CD8-positive, alpha-beta memory T cell (primary cell): ENCODE measurements around the gene ATP11A. TPM values are rescaled to one million over a fixed set of nuclear protein-coding genes. Genes with fewer than 3 reads are reported as not detected.

Experiments
- CTCF ChIA-PET: fragments of 350-600 bp; sonication (Branson Sonifier 250); formaldehyde crosslinking; loops from one replicate; lab custom pipeline; 2021; ENCODE audit warnings: antibody characterized with exemption; lab: Charles Lee
- POLR2A ChIA-PET: fragments of 350-600 bp; sonication (Branson Sonifier 250); formaldehyde crosslinking; loops from one replicate; lab custom pipeline; 2021; ENCODE audit warnings: antibody characterized with exemption; lab: Charles Lee
- DNase-seq, 5 donors: peaks; one replicate each; pipeline versions ENCODE4 v3.0.0 to v3.0.0-alpha.2; 2020 to 2022; ENCODE audit warnings: mixed read lengths in 1 of 5
- H3K27ac ChIP-seq: one replicate; pipeline ENCODE4 v1.7.0; 2013; ENCODE audit warnings: low read depth, mild to moderate bottlenecking, low read length, moderate library complexity
- H3K27me3 ChIP-seq: 2 replicates; pipeline ENCODE4 v1.7.0; 2013; ENCODE audit warnings: low read length, mild to moderate bottlenecking; ENCODE audit not compliant: insufficient read depth, poor library complexity, severe bottlenecking
- H3K36me3 ChIP-seq: 2 replicates; pipeline ENCODE4 v1.7.0; 2013; ENCODE audit warnings: mild to moderate bottlenecking, low read length, moderate library complexity; ENCODE audit not compliant: insufficient read depth
- H3K4me1 ChIP-seq: 2 replicates; pipeline ENCODE4 v1.7.0; 2013; ENCODE audit warnings: mild to moderate bottlenecking, low read length, moderate library complexity; ENCODE audit not compliant: insufficient read depth
- H3K4me3 ChIP-seq: 2 replicates; pipeline ENCODE4 v1.7.0; 2013; ENCODE audit warnings: mild to moderate bottlenecking, low read length
- H3K9me3 ChIP-seq: 2 replicates; pipeline ENCODE4 v1.7.0; 2013; ENCODE audit warnings: mild to moderate bottlenecking, low read length
- H3K27ac Mint-ChIP-seq, 8 donors: one replicate each; pipeline ENCODE4 v1.8.0; 2020 to 2021; ENCODE audit warnings: mixed read lengths in 8 of 8, mild to moderate bottlenecking in 6 of 8, inconsistent platforms in 3 of 8, moderate library complexity in 3 of 8
- H3K27me3 Mint-ChIP-seq, 2 donors: one replicate each; pipeline ENCODE4 v1.8.0; 2020 to 2021; ENCODE audit warnings: mixed read lengths in 2 of 2, mild to moderate bottlenecking in 1 of 2, moderate library complexity in 1 of 2
- H3K36me3 Mint-ChIP-seq, 3 donors: one replicate each; pipeline ENCODE4 v1.8.0; 2020 to 2021; ENCODE audit warnings: mixed read lengths in 3 of 3, inconsistent platforms in 1 of 3, mild to moderate bottlenecking in 1 of 3
- H3K4me1 Mint-ChIP-seq, 3 donors: one replicate each; pipeline ENCODE4 v1.8.0; 2020 to 2021; ENCODE audit warnings: mixed read lengths in 3 of 3, inconsistent platforms in 1 of 3, mild to moderate bottlenecking in 1 of 3
- H3K4me3 Mint-ChIP-seq, 7 donors: one replicate each; pipeline ENCODE4 v1.8.0; 2020 to 2021; ENCODE audit warnings: mixed read lengths in 7 of 7, mild to moderate bottlenecking in 6 of 7, moderate library complexity in 4 of 7, inconsistent platforms in 2 of 7
- H3K9me3 Mint-ChIP-seq, 5 donors: one replicate each; pipeline ENCODE4 v1.8.0; 2020 to 2022; ENCODE audit warnings: mixed read lengths in 5 of 5, mild to moderate bottlenecking in 3 of 5, moderate library complexity in 2 of 5, inconsistent platforms in 1 of 5
- polyA plus RNA-seq: library from polyadenylated mRNA; unstranded; fragments of 300-500 nt; fragmentation: Illumina TruSeq; gene quantifications from one replicate; pipeline ENCODE4 v1.2.3, GENCODE V29; 2021
- total RNA-seq, 2 experiments: library from RNA; stranded (reverse); gene quantifications; one replicate each; pipeline ENCODE4 v1.2.3, GENCODE V29; 2021

ATP11A gene
- total and polyA plus RNA-seq, 3 experiments from 2014 or later: 4.5 to 34.6 (median 34.0) TPM

DNA sequence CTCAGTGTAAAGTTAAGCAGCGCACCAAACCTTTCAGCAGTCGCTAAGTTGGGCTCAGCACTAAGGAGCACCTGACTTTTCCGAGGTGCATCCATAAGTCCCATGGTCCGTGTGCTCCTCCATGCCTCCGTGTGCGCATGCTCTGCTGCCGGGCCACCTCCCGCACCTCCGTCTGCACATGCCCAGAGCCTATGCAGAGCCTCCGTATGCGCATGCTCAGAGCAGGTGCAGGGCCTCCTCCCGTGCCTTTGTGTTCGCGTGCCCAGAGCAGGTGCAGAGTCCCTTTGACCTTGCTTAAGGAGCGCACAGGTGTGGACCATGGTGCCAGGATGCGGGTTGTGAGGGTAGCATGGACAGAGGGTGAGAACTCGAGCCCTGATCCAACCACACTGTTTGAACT is 46.0 kb downstream of the ATP11A start:
- no peak for DNase-seq
- H3K27me3 ChIP-seq: no peaks in the 10 kb centered on the region
- no peaks in the 10 kb centered on the region for H3K27me3 Mint-ChIP-seq
- H3K27ac ChIP-seq: no peak overlapping the region
- peaks cover 10 to 18% (median 10%) of the 10 kb centered on the region in 3 donors for H3K4me1 Mint-ChIP-seq
- no peak overlapping the region for H3K4me3 ChIP-seq
- H3K4me3 Mint-ChIP-seq: no peak overlapping the region
- H3K4me1 ChIP-seq: no peaks in the 10 kb centered on the region
- ChIA-PET POLR2A (no interaction called here), CTCF (no interaction called here)
- H3K36me3 ChIP-seq: no peaks in the 10 kb centered on the region
- no peaks in the 10 kb centered on the region for H3K36me3 Mint-ChIP-seq
- no peak overlapping the region for H3K27ac Mint-ChIP-seq
- H3K9me3 Mint-ChIP-seq: no peaks in the 10 kb centered on the region
- H3K9me3 ChIP-seq: no peaks in the 10 kb centered on the region

DNA sequence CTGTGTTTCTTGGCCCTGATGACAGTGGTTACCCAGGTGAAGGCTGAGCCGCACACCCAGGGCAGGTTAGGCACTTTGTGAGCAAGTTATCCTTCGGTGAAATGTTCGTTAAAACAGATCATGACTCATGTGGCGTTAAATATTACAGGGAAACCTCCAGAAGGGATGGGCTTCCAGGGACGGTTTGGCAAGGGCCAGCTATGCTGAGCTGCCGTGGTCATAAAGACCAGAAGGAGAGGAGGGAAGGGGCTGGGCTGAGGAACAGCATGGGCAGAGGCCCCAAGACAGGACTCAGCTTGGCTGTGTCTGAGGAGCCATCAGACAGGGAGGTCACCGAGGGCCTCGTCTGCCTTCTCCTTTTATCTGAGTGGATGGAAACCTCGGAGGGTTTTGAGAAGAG is 47.5 kb downstream of the ATP11A start:
- Mint-ChIP-seq H3K27me3 (no peaks in the 10 kb centered on the region), H3K36me3 (no peaks in the 10 kb centered on the region), H3K9me3 (no peaks in the 10 kb centered on the region), H3K4me3 (no peak overlapping the region), H3K27ac (no peak overlapping the region), H3K4me1 (peaks cover 8 to 18% (median 13%) of the 10 kb centered on the region in 3 donors)
- no peaks in the 10 kb centered on the region for H3K4me1 ChIP-seq
- H3K9me3 ChIP-seq: no peaks in the 10 kb centered on the region
- no peak overlapping the region for H3K27ac ChIP-seq
- H3K36me3 ChIP-seq: no peaks in the 10 kb centered on the region
- CTCF ChIA-PET: no interaction called here
- no peaks in the 10 kb centered on the region for H3K27me3 ChIP-seq
- DNase-seq: no peak
- POLR2A ChIA-PET: no interaction called here
- H3K4me3 ChIP-seq: no peak overlapping the region

DNA sequence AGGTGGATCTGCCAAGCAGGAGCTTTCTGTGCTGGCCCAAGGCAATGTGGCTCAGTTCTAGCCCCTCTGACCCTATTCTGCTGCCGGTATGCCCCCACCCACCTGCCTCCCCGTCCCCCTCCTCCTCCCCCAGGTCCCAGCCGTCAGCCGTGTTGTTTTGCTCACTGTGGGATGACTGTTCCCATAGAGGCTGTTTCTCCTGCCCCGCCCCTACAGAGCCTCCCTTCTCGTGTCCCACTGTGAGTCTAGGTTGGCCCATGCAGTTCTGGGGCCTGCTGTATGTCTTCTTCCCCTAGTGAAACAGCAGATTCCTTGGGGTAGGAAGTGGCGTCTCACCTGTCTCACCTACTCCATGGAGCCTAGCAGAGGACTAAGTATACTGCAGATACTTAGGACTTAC is 48.8 kb downstream of the ATP11A start:
- Histone ChIP-seq H3K4me1 (no peaks in the 10 kb centered on the region), H3K9me3 (no peaks in the 10 kb centered on the region), H3K4me3 (no peak overlapping the region), H3K27me3 (no peaks in the 10 kb centered on the region), H3K36me3 (no peaks in the 10 kb centered on the region), H3K27ac (no peak overlapping the region)
- ChIA-PET CTCF (no interaction called here), POLR2A (no interaction called here)
- no peak for DNase-seq
- no peak overlapping the region for H3K27ac Mint-ChIP-seq
- no peaks in the 10 kb centered on the region for H3K9me3 Mint-ChIP-seq
- no peak overlapping the region for H3K4me3 Mint-ChIP-seq
- no peaks in the 10 kb centered on the region for H3K27me3 Mint-ChIP-seq
- H3K4me1 Mint-ChIP-seq: peaks cover 13 to 27% (median 26%) of the 10 kb centered on the region in 3 donors
- H3K36me3 Mint-ChIP-seq: no peaks in the 10 kb centered on the region

DNA sequence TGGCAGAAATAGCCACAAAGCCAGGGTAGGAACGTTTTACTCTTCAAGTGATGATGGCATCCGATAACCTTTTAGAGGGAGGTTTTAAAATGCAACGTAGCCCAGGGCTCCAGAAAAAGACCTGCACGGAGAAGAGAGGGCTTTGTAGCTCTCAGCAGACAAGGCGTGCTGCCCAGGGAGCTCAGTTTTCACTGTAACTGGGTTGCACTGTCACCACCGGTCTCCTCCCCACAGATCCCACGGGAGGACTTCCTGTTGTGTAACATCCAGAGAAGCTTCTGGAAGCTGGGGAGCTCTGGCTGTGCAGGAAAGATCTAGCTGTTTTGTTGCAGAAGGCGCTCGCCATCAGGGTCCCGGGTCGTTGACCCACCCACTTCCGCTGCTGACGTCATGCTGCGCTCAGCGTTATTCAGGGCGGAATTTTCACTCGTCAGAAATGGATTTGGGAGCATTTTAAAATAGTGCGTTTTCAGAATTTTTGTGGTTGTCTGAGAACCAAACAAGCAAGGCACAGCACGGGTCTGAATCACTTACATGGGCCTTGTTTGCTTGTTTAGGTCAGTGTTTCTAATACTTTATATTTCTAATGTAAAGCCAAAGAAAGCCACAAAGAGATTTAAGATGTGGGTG is 50.8 kb downstream of the ATP11A start:
- Mint-ChIP-seq H3K9me3 (no peaks in the 10 kb centered on the region), H3K36me3 (no peaks in the 10 kb centered on the region), H3K27ac (no peak overlapping the region), H3K27me3 (no peaks in the 10 kb centered on the region), H3K4me3 (no peak overlapping the region), H3K4me1 (peaks cover 20 to 34% (median 27%) of the 10 kb centered on the region in 3 donors)
- DNase-seq: no peak
- H3K27me3 ChIP-seq: no peaks in the 10 kb centered on the region
- H3K4me1 ChIP-seq: no peaks in the 10 kb centered on the region
- H3K36me3 ChIP-seq: no peaks in the 10 kb centered on the region
- no peaks in the 10 kb centered on the region for H3K9me3 ChIP-seq
- H3K27ac ChIP-seq: no peak overlapping the region
- no peak overlapping the region for H3K4me3 ChIP-seq
- ChIA-PET POLR2A (no interaction called here), CTCF (no interaction called here)

DNA sequence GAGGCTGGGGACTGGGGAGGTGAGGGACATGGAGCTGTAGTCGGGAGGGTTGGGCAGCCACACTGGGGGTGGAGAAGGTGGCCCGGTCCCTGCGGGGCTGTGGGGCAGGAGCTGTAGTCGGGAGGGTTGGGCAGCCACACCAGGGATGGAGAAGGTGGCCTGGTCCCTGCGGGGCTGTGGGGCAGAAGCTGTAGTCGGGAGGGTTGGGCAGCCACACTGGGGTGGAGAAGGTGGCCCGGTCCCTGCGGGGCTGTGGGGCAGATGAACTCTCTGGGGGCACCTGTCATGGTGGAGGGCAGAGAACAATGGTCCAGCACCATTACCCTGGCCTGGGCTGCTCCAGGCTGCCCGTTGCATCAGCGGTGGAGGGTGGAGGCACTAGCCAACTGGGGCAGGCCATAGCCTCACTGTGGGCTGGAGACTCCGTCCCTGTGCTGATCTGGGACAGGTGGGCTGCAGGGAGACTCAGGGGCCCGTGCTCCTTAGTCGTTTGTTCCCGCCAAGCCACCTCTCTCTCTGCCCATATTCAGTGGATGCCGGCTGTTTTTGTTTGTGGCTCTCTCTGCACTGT is 51.4 kb downstream of the ATP11A start:
- Histone ChIP-seq H3K4me3 (no peak overlapping the region), H3K9me3 (no peaks in the 10 kb centered on the region), H3K27ac (no peak overlapping the region), H3K27me3 (no peaks in the 10 kb centered on the region), H3K36me3 (no peaks in the 10 kb centered on the region), H3K4me1 (no peaks in the 10 kb centered on the region)
- no peak overlapping the region for H3K4me3 Mint-ChIP-seq
- POLR2A ChIA-PET: no interaction called here
- CTCF ChIA-PET: no interaction called here
- no peaks in the 10 kb centered on the region for H3K27me3 Mint-ChIP-seq
- no peaks in the 10 kb centered on the region for H3K36me3 Mint-ChIP-seq
- H3K4me1 Mint-ChIP-seq: peaks cover 19 to 35% (median 30%) of the 10 kb centered on the region in 3 donors
- no peak overlapping the region for H3K27ac Mint-ChIP-seq
- H3K9me3 Mint-ChIP-seq: no peaks in the 10 kb centered on the region
- no peak for DNase-seq

DNA sequence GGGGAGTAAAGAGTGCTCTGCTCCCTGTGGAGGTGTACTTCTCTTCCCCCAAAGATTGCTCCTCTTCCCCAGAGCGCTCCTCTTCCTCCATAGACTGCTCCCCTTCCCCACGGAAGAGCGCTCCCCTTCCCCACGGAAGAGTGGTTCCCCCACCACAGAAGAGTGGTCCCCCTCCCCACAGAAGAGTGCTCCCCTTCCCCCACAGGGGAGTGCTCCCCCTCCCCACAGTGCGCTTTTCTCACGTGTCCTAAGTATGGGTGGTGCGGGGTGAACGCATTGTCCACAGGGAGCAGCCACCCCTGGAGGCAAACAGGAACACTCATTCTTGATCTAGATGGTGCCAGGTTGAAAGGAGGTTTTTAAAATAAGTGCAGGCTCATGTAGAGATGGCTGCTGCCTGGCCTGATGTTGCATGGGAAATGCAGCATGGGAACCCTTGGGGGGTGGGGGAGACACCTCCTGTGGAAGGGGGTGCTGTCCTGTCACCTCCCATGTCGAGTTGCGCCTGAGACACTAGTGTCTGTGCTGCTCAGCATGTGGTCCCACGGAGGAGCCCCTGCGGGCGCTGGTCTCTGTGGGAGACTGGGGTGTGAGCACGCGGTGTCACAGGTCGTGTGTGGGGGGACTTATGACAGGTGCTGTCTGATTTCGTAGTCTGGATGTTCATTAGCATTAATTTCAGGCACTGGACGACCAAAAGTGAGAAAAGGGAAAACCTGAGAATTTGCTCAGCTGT is 52.2 kb downstream of the ATP11A start:
- Mint-ChIP-seq H3K4me3 (no peak overlapping the region), H3K9me3 (no peaks in the 10 kb centered on the region), H3K4me1 (peaks cover 17 to 34% (median 30%) of the 10 kb centered on the region in 3 donors), H3K27me3 (no peaks in the 10 kb centered on the region), H3K36me3 (no peaks in the 10 kb centered on the region), H3K27ac (peak overlapping the region in 1 of 8 donors; percentile 23)
- H3K36me3 ChIP-seq: no peaks in the 10 kb centered on the region
- H3K4me3 ChIP-seq: no peak overlapping the region
- H3K9me3 ChIP-seq: no peaks in the 10 kb centered on the region
- no peak overlapping the region for H3K27ac ChIP-seq
- POLR2A ChIA-PET: no interaction called here
- no peak for DNase-seq
- no peaks in the 10 kb centered on the region for H3K27me3 ChIP-seq
- H3K4me1 ChIP-seq: no peaks in the 10 kb centered on the region
- CTCF ChIA-PET: no interaction called here

DNA sequence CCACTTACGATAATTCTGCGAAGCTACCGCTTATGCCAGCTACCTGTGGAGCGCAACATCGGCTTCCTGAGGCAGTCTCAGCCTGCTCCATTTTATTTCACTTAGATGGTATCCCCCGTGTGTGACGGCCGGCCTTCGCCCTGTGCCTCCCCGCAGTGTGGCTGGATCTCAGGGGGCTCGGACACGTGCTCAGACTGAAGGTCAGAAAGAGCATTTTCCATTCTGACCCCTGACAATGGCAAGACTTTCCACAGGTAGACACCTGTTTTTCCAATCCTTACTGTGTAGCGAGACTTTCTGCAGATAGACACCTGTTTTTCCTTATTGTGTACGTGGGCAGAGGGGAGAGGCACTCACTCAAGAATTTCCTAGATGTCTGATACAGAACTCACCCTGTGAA is 52.7 kb downstream of the ATP11A start:
- H3K27me3 Mint-ChIP-seq: no peaks in the 10 kb centered on the region
- ChIA-PET POLR2A (no interaction called here), CTCF (no interaction called here)
- no peaks in the 10 kb centered on the region for H3K9me3 Mint-ChIP-seq
- H3K27ac Mint-ChIP-seq: peak overlapping the region in 1 of 8 donors; percentile 64
- DNase-seq: no peak
- H3K36me3 Mint-ChIP-seq: no peaks in the 10 kb centered on the region
- no peaks in the 10 kb centered on the region for H3K27me3 ChIP-seq
- H3K4me1 ChIP-seq: no peaks in the 10 kb centered on the region
- H3K36me3 ChIP-seq: no peaks in the 10 kb centered on the region
- H3K4me3 ChIP-seq: no peak overlapping the region
- H3K4me1 Mint-ChIP-seq: peaks cover 17 to 30% (median 28%) of the 10 kb centered on the region in 3 donors
- H3K4me3 Mint-ChIP-seq: no peak overlapping the region
- no peak overlapping the region for H3K27ac ChIP-seq
- no peaks in the 10 kb centered on the region for H3K9me3 ChIP-seq

DNA sequence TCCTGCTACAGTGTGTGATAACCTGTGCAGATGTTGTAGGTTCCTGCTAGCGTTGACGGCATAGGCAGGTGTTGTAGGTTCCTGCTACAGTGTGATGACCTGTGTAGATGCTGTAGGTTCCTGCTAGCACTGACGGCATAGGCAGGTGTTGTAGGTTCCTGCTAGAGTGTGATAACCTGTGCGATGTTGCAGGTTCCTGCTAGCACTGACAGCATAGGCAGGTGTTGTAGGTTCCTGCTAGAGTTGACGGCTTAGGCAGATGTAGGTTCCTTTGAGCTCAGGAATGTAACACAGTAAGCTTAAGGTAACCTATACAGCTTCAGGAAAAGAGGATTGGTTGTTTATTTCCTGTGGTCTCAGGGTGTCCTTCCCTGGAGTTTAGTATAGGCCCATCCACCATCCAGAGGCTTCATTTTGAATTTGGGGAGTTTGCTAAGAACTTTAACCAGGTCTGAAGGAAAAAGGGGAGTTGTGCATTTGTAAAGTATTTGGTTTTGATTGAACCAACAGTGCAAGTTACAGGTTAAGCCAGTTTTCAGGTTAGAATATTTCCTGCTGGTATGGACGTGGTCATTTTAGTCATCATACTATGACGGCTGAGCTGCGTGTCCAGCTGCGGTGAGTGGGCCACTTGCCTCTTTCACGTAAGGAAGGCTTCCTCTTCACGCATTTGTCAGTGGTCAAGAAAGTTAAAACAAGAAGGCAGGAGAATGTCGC is 53.8 kb downstream of the ATP11A start:
- H3K27ac ChIP-seq: no peak overlapping the region
- peaks cover 17 to 30% (median 28%) of the 10 kb centered on the region in 3 donors for H3K4me1 Mint-ChIP-seq
- H3K4me1 ChIP-seq: no peaks in the 10 kb centered on the region
- H3K27me3 Mint-ChIP-seq: no peaks in the 10 kb centered on the region
- no peak for DNase-seq
- H3K27me3 ChIP-seq: no peaks in the 10 kb centered on the region
- no peak overlapping the region for H3K4me3 Mint-ChIP-seq
- CTCF ChIA-PET: no interaction called here
- H3K9me3 ChIP-seq: no peaks in the 10 kb centered on the region
- no peak overlapping the region for H3K4me3 ChIP-seq
- no peaks in the 10 kb centered on the region for H3K36me3 Mint-ChIP-seq
- H3K27ac Mint-ChIP-seq: peak overlapping the region in 3 of 8 donors; percentile 25 to 66 (median 48)
- POLR2A ChIA-PET: no interaction called here
- H3K9me3 Mint-ChIP-seq: no peaks in the 10 kb centered on the region
- no peaks in the 10 kb centered on the region for H3K36me3 ChIP-seq
